HG03571 (cell line): ENCODE results near the gene TMEM92.
"Not testable (repeated sequence)": the region's sequence is repeated elsewhere in the genome, so short reads cannot be mapped to it uniquely, and the experiment has no call there.

Source experiments
- ATAC-seq: cut with Tn5 transposase; IDR thresholded peaks from one replicate; pipeline ENCODE4 v1.9.1; 2021; ENCODE audit not compliant: unreplicated experiment

Gene TMEM92

DNA sequence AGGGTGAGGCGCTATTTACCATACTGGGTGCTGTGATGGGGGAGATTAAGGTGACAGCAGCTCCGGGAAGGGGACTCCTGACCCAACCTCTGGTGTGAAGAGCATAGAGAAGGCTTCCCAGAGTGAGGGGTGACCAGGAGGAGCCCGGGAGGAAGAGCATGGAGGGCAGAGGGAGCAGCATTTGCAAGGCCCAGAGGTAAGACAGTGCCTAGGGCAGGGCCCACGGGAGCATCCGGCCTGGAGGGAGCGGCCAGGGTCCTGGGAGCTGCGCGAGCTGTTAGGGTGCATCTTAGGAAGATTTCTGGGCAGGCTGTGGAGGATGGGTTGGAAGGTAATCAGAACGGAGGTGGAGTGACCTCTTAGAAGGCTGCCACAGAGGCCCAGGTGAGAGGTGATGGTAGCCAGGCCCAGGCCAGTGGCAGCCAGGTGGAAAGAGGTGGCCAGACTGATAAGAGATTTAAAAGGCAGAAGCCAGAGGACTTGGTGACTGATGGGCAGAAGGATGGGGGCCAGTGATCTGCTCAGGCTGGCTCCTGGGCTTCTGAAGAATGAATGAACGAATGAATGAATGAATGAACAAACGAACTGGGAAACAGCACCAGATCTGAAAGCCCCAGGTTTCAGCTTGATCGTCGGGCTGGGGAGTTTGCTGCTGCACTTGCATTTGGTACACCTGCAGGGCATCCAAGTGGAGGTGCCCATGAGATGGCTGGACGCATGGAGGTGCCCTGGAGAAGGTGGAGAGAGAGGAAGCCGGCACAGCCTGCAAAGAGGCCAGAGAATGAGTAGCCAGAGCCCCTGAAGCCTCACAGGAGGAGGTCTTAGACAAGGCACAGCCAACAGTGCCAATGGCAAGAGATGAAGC, 13.0 kb upstream of the TMEM92 start:
- no peak for ATAC-seq

GRCh38 chr17:50262001-50262794, 12.1 kb upstream of the TMEM92 start:
- ATAC-seq = no peak

GRCh38 chr17:50263331-50264262, 10.7 kb upstream of the TMEM92 start:
- ATAC-seq = no peak

DNA sequence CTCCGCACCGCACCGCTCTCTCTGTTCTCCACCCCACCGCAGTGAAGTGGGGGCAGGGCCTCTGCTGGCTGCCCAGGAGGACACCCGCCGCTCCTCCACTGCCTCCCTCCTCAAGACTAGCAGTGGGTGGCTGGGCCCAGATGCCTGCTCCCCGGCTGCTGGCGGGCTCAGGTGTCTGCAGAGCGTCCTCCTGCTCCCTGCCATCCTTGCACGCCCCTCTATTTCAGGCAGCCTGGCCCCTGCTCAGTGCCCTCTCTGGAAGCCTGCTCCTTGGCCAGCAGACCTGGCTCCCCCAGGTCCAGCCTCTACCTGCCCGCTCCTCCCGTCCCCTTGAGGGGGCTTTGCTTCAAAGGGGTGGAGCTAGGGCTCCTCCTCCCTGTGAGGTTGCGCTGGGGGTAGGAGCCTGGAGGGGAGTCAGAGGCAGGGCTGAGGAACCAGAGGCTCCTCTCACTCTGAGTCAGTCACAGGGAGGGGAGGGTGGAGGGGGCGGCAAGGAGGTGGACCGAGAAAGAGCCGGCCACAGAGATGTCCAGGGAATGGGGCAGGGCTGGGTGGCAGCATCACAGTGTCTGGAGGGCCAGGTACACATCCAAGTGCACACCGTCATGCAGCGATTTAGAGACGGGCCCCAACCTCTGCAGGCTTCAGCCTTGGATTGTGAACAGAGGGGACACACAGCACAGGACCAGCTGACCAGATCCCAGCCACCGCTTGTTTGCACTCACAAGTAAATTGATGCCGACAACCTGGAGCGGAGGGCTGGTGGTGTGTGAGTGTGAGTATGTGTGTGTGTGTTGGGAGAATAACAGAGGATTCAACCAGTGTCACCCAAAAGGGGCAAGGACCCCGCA, 9.8 kb upstream of the TMEM92 start:
- no peak for ATAC-seq

DNA sequence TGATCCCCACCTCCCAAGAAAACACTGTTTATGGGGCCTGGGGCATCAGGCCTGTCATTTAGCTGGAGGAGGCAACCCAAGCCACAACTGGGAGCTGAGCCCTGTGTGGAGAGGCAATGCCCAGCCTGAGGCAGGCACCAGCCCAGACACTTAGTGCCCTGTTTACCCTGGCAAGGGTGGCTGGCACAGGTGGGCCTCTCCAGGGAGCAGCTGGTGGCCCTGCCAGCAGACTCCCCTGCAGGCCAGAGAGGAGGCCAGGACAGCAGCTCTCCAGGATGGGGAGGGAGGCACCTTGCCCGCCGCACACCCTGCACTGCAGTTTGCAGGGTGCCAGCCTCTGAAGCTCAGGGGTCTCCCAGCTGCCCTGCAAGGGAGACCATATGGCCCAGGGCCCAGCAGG, 9.1 kb upstream of the TMEM92 start:
- no peak for ATAC-seq

GRCh38 chr17:50265690-50266315, 8.5 kb upstream of the TMEM92 start:
- no peak for ATAC-seq

GRCh38 chr17:50266384-50267073, 7.7 kb upstream of the TMEM92 start:
- no peak for ATAC-seq

DNA sequence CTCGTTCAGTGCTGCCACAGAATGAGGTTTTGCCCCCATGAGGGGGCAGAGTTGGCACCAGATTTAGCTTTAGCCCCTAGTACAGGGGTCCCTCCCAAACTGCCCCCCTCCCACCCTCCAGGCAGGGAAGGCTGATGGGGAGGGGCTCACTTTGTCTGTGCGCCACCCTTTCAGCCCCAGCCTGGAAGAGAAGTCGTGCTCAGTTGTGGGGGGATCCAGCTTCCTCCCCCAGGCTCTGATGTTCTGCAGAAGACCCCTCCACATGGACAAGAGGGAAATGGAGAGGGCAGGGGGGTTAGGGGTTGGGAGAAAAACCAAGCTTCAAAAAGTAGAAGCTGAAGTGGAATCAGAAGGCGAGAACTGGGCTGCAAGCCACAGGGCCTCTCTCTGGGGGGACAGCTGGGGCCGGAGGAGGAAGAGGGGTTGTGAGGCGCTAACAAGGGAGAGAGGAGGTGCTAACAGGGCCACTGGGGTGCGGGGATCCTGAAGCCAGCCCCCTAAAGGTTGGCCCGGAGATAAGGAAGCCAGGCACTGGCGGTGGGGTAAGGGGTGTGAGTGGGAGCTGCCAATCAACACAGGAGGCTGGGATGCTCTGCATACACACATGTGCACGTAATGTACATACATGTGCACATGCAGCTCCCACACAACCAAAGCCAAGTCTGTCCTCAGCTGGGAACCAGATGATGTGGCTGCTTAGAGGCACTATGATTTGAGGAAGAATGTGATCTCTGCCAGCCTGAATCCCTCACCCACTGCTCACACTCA, 7.0 kb upstream of the TMEM92 start:
- ATAC-seq = no peak

- no peak for ATAC-seq
Observed at GRCh38 chr17:50268026-50268425, 6.2 kb upstream of the TMEM92 start.

DNA sequence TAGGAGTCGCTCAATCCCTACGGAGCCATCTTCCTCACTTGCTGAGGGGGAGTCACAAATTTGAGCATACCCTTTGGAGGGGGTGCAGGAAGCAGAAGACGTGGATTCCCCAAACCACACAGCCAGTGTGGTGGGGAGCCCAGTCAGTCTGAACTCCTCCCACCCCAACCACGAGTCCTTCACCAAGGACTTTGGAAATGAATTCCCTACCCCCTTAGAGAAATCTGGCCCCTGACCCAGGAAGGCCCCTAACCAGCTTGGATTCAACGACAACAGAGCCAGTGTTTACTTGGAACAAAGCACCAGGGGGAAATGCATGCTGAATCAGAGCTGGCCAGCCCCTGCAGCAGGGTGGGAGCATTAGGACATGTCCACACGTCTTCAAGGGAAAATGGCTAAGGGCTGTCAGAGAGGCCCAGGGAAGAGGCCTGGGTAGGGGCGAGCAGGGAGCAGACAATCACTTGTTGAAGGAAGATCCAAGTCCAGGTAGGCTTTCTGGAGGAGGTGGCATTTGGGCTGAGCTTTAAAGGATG, 5.5 kb upstream of the TMEM92 start:
- no peak for ATAC-seq

DNA sequence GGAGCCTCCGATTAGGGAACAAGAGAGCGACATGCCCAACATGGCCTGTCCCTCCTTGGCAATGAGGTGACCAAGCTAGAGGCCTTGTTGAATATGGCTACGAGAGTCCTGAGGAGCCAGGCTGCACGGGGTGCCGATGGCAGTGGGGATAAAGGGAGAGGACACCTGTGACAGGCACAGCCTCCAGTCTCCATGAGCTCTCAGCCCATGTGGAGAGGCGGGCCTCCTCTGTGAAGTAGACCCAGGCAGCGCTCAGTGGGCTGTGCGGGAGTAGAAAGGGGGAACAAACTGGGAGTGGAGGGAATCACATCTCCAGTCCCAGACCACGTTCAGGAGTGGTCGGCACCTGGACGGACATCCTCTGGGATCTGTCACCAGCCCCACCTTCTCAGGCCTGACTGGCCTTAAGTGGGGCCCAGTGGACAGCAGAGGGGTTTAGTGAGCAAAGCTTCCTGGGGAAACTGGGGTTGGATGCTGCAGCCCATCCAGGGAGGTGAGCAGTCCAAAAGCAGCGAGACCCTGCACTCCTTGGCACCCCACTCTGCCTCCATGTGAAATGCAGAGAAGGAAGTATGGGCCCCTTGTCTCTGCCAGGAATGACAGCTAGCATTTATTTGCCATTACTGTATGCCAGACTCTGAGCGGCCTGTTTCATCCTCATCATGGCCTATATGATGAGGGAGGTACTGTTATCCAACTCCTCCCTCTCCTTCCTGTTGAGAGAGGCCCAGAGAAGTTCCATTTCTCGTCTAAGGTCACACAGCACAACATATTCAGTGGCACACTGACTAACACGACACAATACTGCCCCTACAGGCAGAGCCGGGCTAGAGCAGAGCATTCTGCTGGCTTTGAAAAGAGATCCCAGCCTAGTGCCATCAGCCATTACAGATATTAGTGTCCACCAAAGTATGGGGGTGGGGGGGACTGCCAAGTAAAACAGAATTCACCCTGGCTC, 4.5 kb upstream of the TMEM92 start:
- no peak for ATAC-seq

DNA sequence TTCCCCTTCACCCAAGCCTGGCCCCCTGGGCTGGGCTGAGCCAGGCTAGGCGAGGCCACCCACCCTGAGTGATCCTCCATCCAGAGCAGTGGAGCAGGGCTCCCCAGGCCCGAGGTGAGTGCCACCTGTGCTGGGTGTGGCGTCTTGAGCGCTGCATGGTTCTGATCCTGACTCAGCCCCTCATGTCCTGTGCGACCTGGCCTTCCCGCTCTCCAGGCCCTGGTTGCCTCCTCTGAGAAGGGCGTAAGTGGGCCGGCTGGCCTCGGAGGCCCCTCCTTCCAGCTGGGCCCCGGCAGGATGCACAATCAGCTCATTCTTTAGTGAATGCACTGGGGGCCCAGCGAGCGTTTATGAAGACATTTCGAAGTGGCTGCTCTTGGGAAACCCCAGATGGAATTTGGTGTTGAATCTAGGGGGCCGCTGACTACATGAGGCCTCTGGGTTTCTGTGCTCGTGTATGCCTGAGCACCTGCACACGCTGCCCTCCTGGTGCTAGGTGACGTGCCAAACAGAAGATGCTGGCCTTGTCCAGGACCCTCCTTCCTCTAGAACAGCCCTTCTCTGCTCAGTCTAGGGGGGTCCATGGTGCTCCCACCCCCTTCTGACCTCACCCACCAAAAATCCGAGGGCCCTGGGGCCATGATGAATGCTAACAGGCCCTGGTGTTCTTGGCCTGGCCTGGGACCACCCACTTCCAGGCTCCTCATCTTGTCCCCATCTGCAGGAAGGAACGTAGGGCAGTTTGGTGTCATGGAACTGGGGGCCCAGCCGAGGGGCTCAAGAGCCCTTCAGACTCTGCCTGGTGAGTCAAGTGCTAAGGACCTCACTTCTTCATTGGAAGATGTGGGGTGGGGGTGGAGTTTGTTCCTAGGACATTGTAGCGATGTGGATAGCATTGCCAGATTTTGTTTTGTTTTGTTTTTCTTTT, 3.6 kb upstream of the TMEM92 start:
- no peak for ATAC-seq

DNA sequence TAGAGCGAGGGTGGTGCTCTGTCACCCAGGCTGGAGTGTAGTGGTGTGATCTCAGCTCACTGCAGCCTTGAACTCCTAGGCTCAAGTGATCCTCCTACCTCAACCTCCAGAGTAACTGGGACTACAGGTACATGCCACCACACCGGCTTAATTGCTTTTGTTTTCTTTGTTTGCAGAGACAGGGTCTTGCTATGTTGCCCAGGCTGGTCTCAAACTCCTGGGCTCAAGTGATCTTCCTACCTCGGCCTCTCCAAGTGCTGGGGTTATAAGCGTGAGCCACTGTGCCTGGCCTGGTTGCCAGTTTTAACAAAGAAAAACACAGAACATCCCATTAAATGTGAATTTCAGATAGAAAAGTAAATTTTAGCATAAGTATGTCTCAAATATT, 2.9 kb upstream of the TMEM92 start:
- not testable (repeated sequence) for ATAC-seq

DNA sequence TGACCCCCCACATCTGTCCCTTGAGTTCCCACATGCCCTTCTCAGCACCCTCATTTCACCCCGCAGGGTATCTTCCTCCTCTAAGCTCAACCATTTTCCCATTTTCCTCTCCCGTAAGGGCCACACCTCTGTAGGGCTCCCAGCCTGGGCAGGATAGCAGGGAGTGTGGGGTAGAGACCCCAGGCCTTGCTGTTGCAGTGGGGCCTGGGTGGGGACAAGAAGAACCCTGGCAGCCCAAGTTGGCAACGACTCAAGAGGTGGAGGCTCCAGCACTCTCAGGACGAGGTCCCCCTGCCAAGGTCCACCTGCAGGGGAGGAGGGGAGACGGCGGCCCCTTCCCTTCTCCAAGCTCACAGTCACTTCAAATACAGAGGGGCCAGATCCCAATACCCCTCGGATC, 2.0 kb upstream of the TMEM92 start:
- ATAC-seq = no peak

- no peak for ATAC-seq
Observed at GRCh38 chr17:50272711-50273653, 1.3 kb upstream of the TMEM92 start.
